HG03520 (cell line): ENCODE results near the gene SPCS1.
"Not testable (repeated sequence)": the region's sequence is repeated elsewhere in the genome, so short reads cannot be mapped to it uniquely, and the experiment has no call there.

Experiments
- ATAC-seq: cut with Tn5 transposase; IDR thresholded peaks from one replicate; pipeline ENCODE4 v1.9.1; 2021; ENCODE audit warnings: mild to moderate bottlenecking, moderate library complexity; ENCODE audit not compliant: unreplicated experiment

Gene SPCS1

GRCh38 chr3:52728753-52729152, 22.8 kb downstream of the SPCS1 start:
- not testable (repeated sequence) for ATAC-seq

GRCh38 chr3:52730681-52731080, 24.8 kb downstream of the SPCS1 start:
- no peak for ATAC-seq

GRCh38 chr3:52731590-52731989, 25.7 kb downstream of the SPCS1 start:
- ATAC-seq: no peak

- no peak for ATAC-seq
These were observed 27.5 kb downstream of the SPCS1 start for GRCh38 chr3:52733256-52733891.

- no peak for ATAC-seq
These were observed 33.8 kb downstream of the SPCS1 start for GRCh38 chr3:52739730-52740129.

- ATAC-seq: no peak
These were observed 36.6 kb downstream of the SPCS1 start for GRCh38 chr3:52742418-52743041.

- no peak for ATAC-seq
These were observed 37.2 kb downstream of the SPCS1 start for GRCh38 chr3:52743152-52743551.

- ATAC-seq: no peak
These were observed 37.8 kb downstream of the SPCS1 start for GRCh38 chr3:52743721-52744120.

GRCh38 chr3:52752045-52752660, 46.2 kb downstream of the SPCS1 start:
- no peak for ATAC-seq

GRCh38 chr3:52754373-52754772, 48.5 kb downstream of the SPCS1 start:
- no peak for ATAC-seq

GRCh38 chr3:52756141-52756540, 50.2 kb downstream of the SPCS1 start:
- ATAC-seq: no peak
